ENCODE data around the gene NEMP1.
"Not testable (repeated sequence)": the region's sequence is repeated elsewhere in the genome, so short reads cannot be mapped to it uniquely, and the experiment has no call there.

NEMP1 gene

GRCh38 chr12:57019983-57020719 is 58.4 kb downstream of the NEMP1 start:
- TF ChIP-seq CTCF (conservative IDR thresholded peaks at IDR 0.05; ENCODE audit: low read depth), result no peak
- ChIA-PET POLR2A (ENCODE audit: low non-redundant PET) (no interaction called here), CTCF (interaction anchor here (0.6 to 1.1 kb wide), 3 partner anchors 28 to 408 kb away, joined by 3 to 4 read pairs (median 3); no protein-coding TSS in a partner anchor)
- no peak overlapping the region for H3K27ac ChIP-seq
- no peak for DNase-seq (ENCODE audit: low spot score)

DNA sequence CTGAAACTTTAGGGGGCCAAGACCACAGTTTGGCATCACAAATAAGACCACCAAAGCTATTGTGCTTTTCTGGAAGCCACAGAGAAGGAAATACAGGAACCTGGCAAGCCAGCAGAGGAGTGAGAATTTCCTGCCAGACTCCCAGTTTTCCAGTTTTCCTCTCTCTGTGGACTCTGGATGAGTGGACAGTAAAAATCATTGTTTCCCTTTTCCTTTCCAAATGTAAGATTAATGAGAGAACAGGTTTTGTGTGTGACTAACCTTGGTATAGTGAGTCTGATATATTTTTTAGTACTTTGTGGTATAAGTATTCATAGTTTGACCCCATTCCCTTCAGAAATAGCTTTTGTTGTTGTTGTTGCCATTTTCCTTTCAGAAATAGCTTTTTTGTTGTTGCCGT is 59.7 kb downstream of the NEMP1 start:
- no peak overlapping the region for H3K27ac ChIP-seq
- TF ChIP-seq CTCF (conservative IDR thresholded peaks at IDR 0.05; ENCODE audit: low read depth), result no peak

GRCh38 chr12:57018353-57018752 is 60.2 kb downstream of the NEMP1 start:
- DNase-seq (ENCODE audit: low spot score); H3K27ac ChIP-seq; POLR2A ChIA-PET (ENCODE audit: low non-redundant PET): not testable (repeated sequence)
- CTCF ChIA-PET, result interaction anchor here (0.6 to 1.0 kb wide), 2 partner anchors 14 to 443 kb away, joined by 3 read pairs; no protein-coding TSS in a partner anchor

More for the DNA sequence above, 59.7 kb downstream of the NEMP1 start:
- no peak for DNase-seq (ENCODE audit: low spot score)
- POLR2A ChIA-PET (ENCODE audit: low non-redundant PET), result no interaction called here
- CTCF ChIA-PET, result interaction anchor here (0.6 to 1.0 kb wide), 3 partner anchors 12 to 79 kb away, joined by 3 read pairs; no protein-coding TSS in a partner anchor

- no peak within 1 kb of the TSS for H3K27ac ChIP-seq
- no peak for DNase-seq (ENCODE audit: low spot score)
- TF ChIP-seq CTCF (conservative IDR thresholded peaks at IDR 0.05; ENCODE audit: low read depth), result no peak
- ChIA-PET CTCF (interaction anchor here (0.8 to 1.1 kb wide), 3 partner anchors 8 to 46 kb away, joined by 4 to 6 read pairs (median 4); no protein-coding TSS in a partner anchor), POLR2A (ENCODE audit: low non-redundant PET) (interaction anchor here (0.5 kb wide), 1 partner anchor 96 kb away, joined by 3 read pairs; no protein-coding TSS in a partner anchor)
Observed at GRCh38 chr12:57016348-57016747, 62.2 kb downstream of the NEMP1 start, which contains the start of gene TAC3. Gene TAC3, minus strand, starts transcription at chr12:57016529. Its CDS starts 732 bp downstream, at chr12:57015797.

GRCh38 chr12:57012600-57013465 is 65.8 kb downstream of the NEMP1 start:
- no peak overlapping the region for H3K27ac ChIP-seq
- ChIA-PET POLR2A (ENCODE audit: low non-redundant PET) (no interaction called here), CTCF (no interaction called here)
- no peak for TF ChIP-seq CTCF (conservative IDR thresholded peaks at IDR 0.05; ENCODE audit: low read depth)
- no peak for DNase-seq (ENCODE audit: low spot score)

DNA sequence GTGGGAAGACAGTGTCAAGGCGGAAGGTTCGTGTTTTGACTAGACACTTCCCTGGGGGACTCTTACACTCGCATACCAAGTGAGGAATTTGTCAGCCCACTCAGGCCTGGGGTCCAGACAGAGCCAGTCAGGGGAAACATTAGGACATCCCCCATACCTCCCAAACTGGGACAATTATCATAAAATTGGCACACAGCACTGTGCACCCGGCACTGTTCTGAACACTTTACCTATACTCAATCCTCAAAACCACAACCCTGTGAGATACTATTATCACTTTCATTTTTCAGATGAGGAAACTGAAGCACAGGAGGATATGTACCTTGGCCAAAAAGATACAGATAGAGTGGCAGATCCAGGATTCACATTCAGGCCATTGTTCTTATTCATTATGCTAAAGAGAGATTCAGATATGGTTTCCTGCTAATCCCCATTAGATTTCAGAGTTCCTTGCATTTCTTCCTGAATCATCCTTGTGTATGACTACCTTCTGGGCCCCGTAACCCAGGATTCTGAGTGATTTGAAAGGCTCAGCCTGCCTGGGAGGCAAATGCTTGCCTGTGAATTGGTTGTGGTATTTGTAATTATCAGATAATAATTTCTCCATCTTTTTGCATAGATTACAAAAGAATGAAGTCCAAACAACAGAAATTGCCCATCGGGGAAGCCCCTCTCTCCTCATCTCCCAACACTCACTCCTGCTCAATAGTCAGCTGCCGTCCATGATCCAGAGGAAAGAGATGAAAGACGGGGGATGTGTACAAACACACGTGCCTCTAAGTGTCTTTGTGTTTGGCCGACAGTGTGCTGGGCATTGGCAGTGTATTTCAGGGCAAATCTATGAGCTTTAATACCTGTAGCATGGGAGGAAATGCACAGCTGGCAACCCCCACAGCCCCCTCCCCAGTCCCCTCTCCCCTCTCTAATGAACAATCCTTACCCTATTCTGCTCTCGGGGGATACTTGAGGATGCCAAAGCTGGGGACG is 66.9 kb downstream of the NEMP1 start:
- POLR2A ChIA-PET (ENCODE audit: low non-redundant PET), result no interaction called here
- CTCF ChIA-PET, result interaction anchor here (1.3 kb wide), 1 partner anchor 10 kb away, joined by 5 read pairs; no protein-coding TSS in a partner anchor
- DNase-seq (ENCODE audit: low spot score), result no peak
- no peak for TF ChIP-seq CTCF (conservative IDR thresholded peaks at IDR 0.05; ENCODE audit: low read depth)
- H3K27ac ChIP-seq, result no peak overlapping the region

Data from RWPE1 (cell line).